Measurements from ENCODE around the gene LRRN3. TPM values are rescaled to one million over a fixed set of nuclear protein-coding genes. Genes with fewer than 3 reads are reported as not detected.

LRRN3 gene
- polyA plus RNA-seq (2011; rRNA removed) (8.3 and 12.0 TPM in 2 replicates), polyA minus RNA-seq (2011; rRNA and poly(A)+ RNA removed) (4.3 and 7.1 TPM in 2 replicates)

GRCh38 chr7:111090846-111091245, at the start of gene LRRN3:
Gene LRRN3, plus strand, starts transcription at chr7:111091127. Its CDS starts 31,646 bp downstream, at chr7:111122773.
- DNase-seq (ENCODE audit: low read depth, low spot score) = no peak
- H3K27me3 ChIP-seq (ENCODE audit: control insufficient read depth, insufficient read depth, low read length) = no peaks in the 10 kb centered on the region
- no peak for TF ChIP-seq CTCF (IDR thresholded peaks at IDR 0.05; ENCODE audit: low read depth, low read length)
- ChIA-PET CTCF (interaction anchor here (0.5 to 1.5 kb wide), 7 partner anchors 8 to 645 kb away, joined by 3 to 7 read pairs (median 4); no protein-coding TSS in a partner anchor), POLR2A (no interaction called here)
- no peaks in the 10 kb centered on the region for H3K9me3 ChIP-seq (ENCODE audit: control insufficient read depth, insufficient read depth, low read length)
- peak within 1 kb of the TSS; percentile 55 for H3K4me3 ChIP-seq (ENCODE audit: low read depth, low read length)
- no peak within 1 kb of the TSS for H3K27ac ChIP-seq (ENCODE audit: low read depth, low read length)

GRCh38 chr7:111041577-111041976, 49.4 kb upstream of the LRRN3 start:
- POLR2A ChIA-PET = no interaction called here
- no peak for DNase-seq (ENCODE audit: low read depth, low spot score)
- Histone ChIP-seq H3K27ac (ENCODE audit: low read depth, low read length) (no peak overlapping the region), H3K9me3 (ENCODE audit: control insufficient read depth, insufficient read depth, low read length) (no peaks in the 10 kb centered on the region), H3K4me3 (ENCODE audit: low read depth, low read length) (no peak overlapping the region), H3K27me3 (ENCODE audit: control insufficient read depth, insufficient read depth, low read length) (no peaks in the 10 kb centered on the region)
- CTCF ChIA-PET = no interaction called here
- no peak for TF ChIP-seq CTCF (IDR thresholded peaks at IDR 0.05; ENCODE audit: low read depth, low read length)

GRCh38 chr7:111042842-111043241, 48.1 kb upstream of the LRRN3 start:
- TF ChIP-seq CTCF (IDR thresholded peaks at IDR 0.05; ENCODE audit: low read depth, low read length) = no peak
- POLR2A ChIA-PET = interaction anchor here (0.5 kb wide), 1 partner anchor 30 kb away, joined by 3 read pairs; no protein-coding TSS in a partner anchor
- Histone ChIP-seq H3K27ac (ENCODE audit: low read depth, low read length) (no peak overlapping the region), H3K27me3 (ENCODE audit: control insufficient read depth, insufficient read depth, low read length) (no peaks in the 10 kb centered on the region), H3K9me3 (ENCODE audit: control insufficient read depth, insufficient read depth, low read length) (no peaks in the 10 kb centered on the region), H3K4me3 (ENCODE audit: low read depth, low read length) (no peak overlapping the region)
- CTCF ChIA-PET = interaction anchor here (0.6 kb wide), 1 partner anchor 142 kb away, joined by 3 read pairs; no protein-coding TSS in a partner anchor
- DNase-seq (ENCODE audit: low read depth, low spot score) = no peak

GRCh38 chr7:111043561-111043960, 47.4 kb upstream of the LRRN3 start:
- Histone ChIP-seq H3K9me3 (ENCODE audit: control insufficient read depth, insufficient read depth, low read length) (no peaks in the 10 kb centered on the region), H3K27me3 (ENCODE audit: control insufficient read depth, insufficient read depth, low read length) (no peaks in the 10 kb centered on the region), H3K4me3 (ENCODE audit: low read depth, low read length) (no peak overlapping the region), H3K27ac (ENCODE audit: low read depth, low read length) (no peak overlapping the region)
- CTCF ChIA-PET = no interaction called here
- no peak for TF ChIP-seq CTCF (IDR thresholded peaks at IDR 0.05; ENCODE audit: low read depth, low read length)
- POLR2A ChIA-PET = no interaction called here
- DNase-seq (ENCODE audit: low read depth, low spot score) = no peak

- ChIA-PET CTCF (no interaction called here), POLR2A (no interaction called here)
- Histone ChIP-seq H3K9me3 (ENCODE audit: control insufficient read depth, insufficient read depth, low read length) (no peaks in the 10 kb centered on the region), H3K27ac (ENCODE audit: low read depth, low read length) (no peak overlapping the region), H3K27me3 (ENCODE audit: control insufficient read depth, insufficient read depth, low read length) (no peaks in the 10 kb centered on the region), H3K4me3 (ENCODE audit: low read depth, low read length) (no peak overlapping the region)
- DNase-seq (ENCODE audit: low read depth, low spot score) = no peak
- TF ChIP-seq CTCF (IDR thresholded peaks at IDR 0.05; ENCODE audit: low read depth, low read length) = no peak
These were observed 45.5 kb upstream of the LRRN3 start for GRCh38 chr7:111045449-111045848.
